IMR-90 (cell line): ENCODE results near the gene SOX1. TPM values are rescaled to one million over a fixed set of nuclear protein-coding genes. Genes with fewer than 3 reads are reported as not detected.

ENCODE experiments used
- ATAC-seq: fragments of 200-7000 bp; cut with Tn5 transposase; 2 replicates; pipeline ENCODE4 v1.9.1; 2020; ENCODE audit warnings: low read depth, mild to moderate bottlenecking, moderate library complexity
- BruUV-seq: library from RNA; stranded (reverse); fragments of 400-500 nt; replicated peaks from 2 replicates; lab custom pipeline; 2021; lab: Mats Ljungman, UMichigan
- CTCF ChIA-PET: fragments of 300-600 bp; formaldehyde crosslinking; extraction: SDS; loops from one replicate; lab custom pipeline; 2021; ENCODE audit warnings: antibody characterized with exemption; lab: Yijun Ruan, JAX
- POLR2A ChIA-PET: fragments of 300-600 bp; sonication (Branson Sonifier 250); formaldehyde crosslinking; loops from one replicate; lab custom pipeline; 2022; ENCODE audit warnings: antibody characterized with exemption; ENCODE audit not compliant: unreplicated experiment; lab: Charles Lee
- DNase-seq: peaks from one replicate; pipeline ENCODE4 v3.0.0; 2013
- H2AFZ ChIP-seq: replicated peaks from 2 replicates; pipeline ENCODE3; 2013; ENCODE audit warnings: low read length, mild to moderate bottlenecking; ENCODE audit not compliant: poor library complexity
- H2AK5ac ChIP-seq: 2 replicates; pipeline ENCODE4 v1.6.1; 2013; ENCODE audit warnings: low read depth, low read length, inconsistent platforms
- H2AK9ac ChIP-seq: replicated peaks from 2 replicates; pipeline ENCODE3; 2013; ENCODE audit warnings: mild to moderate bottlenecking, low read depth, low read length, moderate library complexity; ENCODE audit not compliant: poor library complexity
- H2BK120ac ChIP-seq: 2 replicates; pipeline ENCODE4 v1.6.1; 2013; ENCODE audit warnings: low read depth, low read length, inconsistent platforms
- H2BK15ac ChIP-seq: 3 replicates; pipeline ENCODE4 v1.6.1; 2013; ENCODE audit warnings: low read depth, low read length, inconsistent platforms
- H2BK20ac ChIP-seq: 2 replicates; pipeline ENCODE4 v1.6.1; 2013; ENCODE audit warnings: low read depth, mild to moderate bottlenecking, inconsistent platforms, low read length, moderate library complexity
- H2BK5ac ChIP-seq: 2 replicates; pipeline ENCODE4 v1.6.1; 2013; ENCODE audit warnings: mild to moderate bottlenecking, low read depth, low read length, inconsistent platforms; ENCODE audit not compliant: poor library complexity, severe bottlenecking
- H3K14ac ChIP-seq: replicated peaks from 2 replicates; pipeline ENCODE4 v1.6.1; 2013; ENCODE audit warnings: low read depth, low read length, inconsistent platforms
- H3K18ac ChIP-seq: 2 replicates; pipeline ENCODE4 v1.6.1; 2013; ENCODE audit warnings: low read depth, low read length, control low read depth
- H3K23ac ChIP-seq: 2 replicates; pipeline ENCODE4 v1.6.1; 2013; ENCODE audit warnings: low read depth, low read length, inconsistent platforms
- H3K27ac ChIP-seq: 2 replicates; pipeline ENCODE4 v1.5.1; 2013; ENCODE audit warnings: mild to moderate bottlenecking, control low read depth, low read length; ENCODE audit not compliant: insufficient read depth
- H3K27me3 ChIP-seq: 2 replicates; pipeline ENCODE4 v1.6.1; 2013; ENCODE audit warnings: low read length; ENCODE audit not compliant: control insufficient read depth, insufficient read depth
- H3K36me3 ChIP-seq: 2 replicates; pipeline ENCODE4 v1.6.1; 2013; ENCODE audit warnings: low read length, mixed read lengths; ENCODE audit not compliant: control insufficient read depth, insufficient read depth
- H3K4ac ChIP-seq: 2 replicates; pipeline ENCODE4 v1.6.1; 2013; ENCODE audit warnings: low read depth, low read length, inconsistent platforms
- H3K4me1 ChIP-seq: 2 replicates; pipeline ENCODE4 v1.6.1; 2013; ENCODE audit warnings: low read length, mixed read lengths; ENCODE audit not compliant: control insufficient read depth, insufficient read depth
- H3K4me2 ChIP-seq: 2 replicates; pipeline ENCODE4 v1.6.1; 2013; ENCODE audit warnings: low read depth, mild to moderate bottlenecking, control low read depth, low read length, moderate library complexity
- H3K4me3 ChIP-seq: 2 replicates; pipeline ENCODE4 v1.5.1; 2013; ENCODE audit warnings: low read depth, mild to moderate bottlenecking, control low read depth, low read length, moderate library complexity; ENCODE audit not compliant: insufficient read depth
- H3K56ac ChIP-seq: 2 replicates; pipeline ENCODE4 v1.6.1; 2013; ENCODE audit warnings: low read length, inconsistent platforms; ENCODE audit not compliant: insufficient read depth; ENCODE audit errors: extremely low read depth
- H3K79me1 ChIP-seq, 2 experiments: 2 replicates each; pipeline ENCODE4 v1.6.1; 2013; ENCODE audit warnings: low read length in 2 of 2, inconsistent platforms in 1 of 2, low read depth in 1 of 2
- H3K9ac ChIP-seq: 2 replicates; pipeline ENCODE4 v1.6.1; 2013; ENCODE audit warnings: low read depth, low read length, control low read depth
- H3K9me1 ChIP-seq: 2 replicates; pipeline ENCODE4 v1.6.1; 2013; ENCODE audit warnings: low read length, inconsistent platforms; ENCODE audit not compliant: insufficient read depth
- H3K9me3 ChIP-seq: 2 replicates; pipeline ENCODE4 v1.6.1; 2013; ENCODE audit warnings: low read length; ENCODE audit not compliant: control insufficient read depth, insufficient read depth
- H4K20me1 ChIP-seq: 2 replicates; pipeline ENCODE4 v1.6.1; 2013; ENCODE audit warnings: low read length, inconsistent platforms; ENCODE audit not compliant: insufficient read depth
- H4K5ac ChIP-seq: 2 replicates; pipeline ENCODE4 v1.6.1; 2013; ENCODE audit warnings: mild to moderate bottlenecking, low read depth, low read length, control low read depth
- H4K8ac ChIP-seq, 2 experiments: 2 replicates each; pipeline ENCODE4 v1.6.1; 2013; ENCODE audit warnings: low read depth in 2 of 2, low read length in 2 of 2, control low read depth in 1 of 2, inconsistent platforms in 1 of 2
- H4K91ac ChIP-seq: 2 replicates; pipeline ENCODE4 v1.6.1; 2013; ENCODE audit warnings: low read depth, low read length, inconsistent platforms; ENCODE audit not compliant: insufficient read depth
- CEBPB ChIP-seq: IDR thresholded peaks from 2 replicates; pipeline ENCODE4 v1.6.1; 2012; ENCODE audit warnings: low read depth, low read length, improper control_type of control experiment
- ELK1 ChIP-seq: fragments of 150-350 bp; IDR thresholded peaks from 2 replicates; pipeline ENCODE4 v1.6.1; 2016; ENCODE audit warnings: low read depth, mild to moderate bottlenecking, low read length, moderate library complexity, borderline replicate concordance
- MAZ ChIP-seq: IDR thresholded peaks from 2 replicates; pipeline ENCODE4 v1.6.1; 2012; ENCODE audit warnings: low read depth, mild to moderate bottlenecking, low read length, improper control_type of control experiment, moderate library complexity, borderline replicate concordance
- MXI1 ChIP-seq: IDR thresholded peaks from 2 replicates; pipeline ENCODE4 v1.6.1; 2012; ENCODE audit warnings: low read depth, mild to moderate bottlenecking, low read length, moderate library complexity, borderline replicate concordance
- RAD21 ChIP-seq: IDR thresholded peaks from 2 replicates; pipeline ENCODE4 v1.6.1; 2012; ENCODE audit warnings: low read length, improper control_type of control experiment
- RCOR1 ChIP-seq: IDR thresholded peaks from 2 replicates; pipeline ENCODE4 v1.6.1; 2012; ENCODE audit warnings: mild to moderate bottlenecking, low read length, improper control_type of control experiment; ENCODE audit not compliant: insufficient replicate concordance
- SMC3 ChIP-seq: fragments of 150-350 bp; IDR thresholded peaks from 2 replicates; pipeline ENCODE4 v1.6.1; 2016; ENCODE audit warnings: low read depth, mild to moderate bottlenecking, antibody characterized with exemption, low read length, moderate library complexity
- WGBS, 2 experiments: methylation state at CpG; one replicate each; pipeline versions ENCODE4 v1.1.5 to v1.1.7; 2013; ENCODE audit warnings: missing lambda C conversion rate in 2 of 2; ENCODE audit not compliant: insufficient read length in 1 of 2; ENCODE audit errors: extremely low coverage in 2 of 2; 5-methylcytosine and 5-hydroxymethylcytosine counted together
- dilution Hi-C: fragments of 300-500 bp; cut with HindIII; formaldehyde crosslinking; loops from one replicate; pipeline ENCODE4 v1.14.3; 2018; ENCODE audit warnings: low sequenced_read_pairs; ENCODE audit not compliant: unreplicated experiment
- in situ Hi-C: fragments of 300-500 bp; cut with MboI; formaldehyde crosslinking; loops from 3 replicates; pipeline ENCODE4 v1.14.3; 2019; ENCODE audit warnings: low sequenced_read_pairs, inconsistent platforms, mixed read lengths
- intact Hi-C: fragments of 100-400 bp; cut with micrococcal nuclease; formaldehyde crosslinking; loops from 2 replicates; pipeline ENCODE4 v1.10.0; 2022
- polyA plus RNA-seq, 3 experiments: library from polyadenylated mRNA; depleted of rRNA; stranded (reverse); fragments of >200 nt; gene quantifications; 2 replicates each; pipeline ENCODE4 v1.2.3, GENCODE V29; 2012; ENCODE audit warnings: low replicate concordance in 1 of 3
- total RNA-seq: library from RNA; depleted of rRNA; stranded (reverse); fragments of >200 nt; gene quantifications from 2 replicates; pipeline ENCODE4 v1.2.3, GENCODE V29; 2012
- TF ChIP-seq, protein P1 (sequence below): conservative IDR thresholded peaks from 2 replicates; pipeline ENCODE4 v1.5.1; 2012; ENCODE audit warnings: mild to moderate bottlenecking, low read depth, low read length, improper control_type of control experiment

Gene SOX1
- total and polyA plus RNA-seq, 2 of the 4 experiments (the other 2 are of a cell fraction) = not detected

DNA sequence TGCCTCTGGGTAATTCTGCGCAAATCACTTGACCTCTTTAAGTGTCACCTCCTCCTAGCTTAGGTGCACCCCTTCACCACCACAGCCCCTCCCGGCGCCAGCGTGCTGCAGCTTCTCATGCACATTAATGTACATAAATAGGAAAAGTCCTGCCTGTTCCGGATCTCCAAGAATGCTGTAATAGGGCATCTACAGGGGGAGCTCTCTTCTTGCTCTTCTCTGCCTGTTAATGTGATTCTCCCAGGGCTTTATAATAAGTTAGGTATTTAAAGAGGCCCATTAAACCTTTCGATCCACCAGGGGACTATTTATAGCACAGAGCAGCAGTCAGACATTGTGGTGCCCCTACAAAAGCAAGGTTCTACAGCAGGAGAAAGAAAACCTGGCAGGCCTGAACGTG is 35.3 kb downstream of the SOX1 start:
- WGBS, 2 experiments = no CpG with 5 or more reads among the region's 7 CpGs
- CTCF ChIA-PET = no interaction called here
- no TSS peak for BruUV-seq

More for the DNA sequence above, 35.3 kb downstream of the SOX1 start:
- no peak overlapping the region for H3K4ac ChIP-seq
- H4K91ac ChIP-seq = no peak overlapping the region
- H4K20me1 ChIP-seq = no peaks in the 10 kb centered on the region
- no peak overlapping the region for H2BK5ac ChIP-seq
- H4K5ac ChIP-seq = no peak overlapping the region
- POLR2A ChIA-PET = no interaction called here
- no peak overlapping the region for H2BK20ac ChIP-seq
- no peak overlapping the region for H3K4me2 ChIP-seq
- H2BK120ac ChIP-seq = no peak overlapping the region
- H3K56ac ChIP-seq = no peak overlapping the region
- no peaks in the 10 kb centered on the region for H3K36me3 ChIP-seq
- no peak overlapping the region for H3K14ac ChIP-seq
- no peak overlapping the region for H2BK15ac ChIP-seq
- intact Hi-C loops (no loop called here), in situ Hi-C loops (no loop called here), dilution Hi-C loops (no loop called here)
- DNase-seq (no peak), ATAC-seq (no peak)
- no peak overlapping the region for H2AFZ ChIP-seq
- H3K4me3 ChIP-seq = no peak overlapping the region
- H3K18ac ChIP-seq = no peak overlapping the region
- H3K27me3 ChIP-seq = no peaks in the 10 kb centered on the region; the same call in 1 of the 2 replicates
- H2AK5ac ChIP-seq = no peak overlapping the region
- no peak for TF ChIP-seq RAD21
- no peak for TF ChIP-seq MAZ
- no peak for TF ChIP-seq SMC3
- TF ChIP-seq, protein P1, sequence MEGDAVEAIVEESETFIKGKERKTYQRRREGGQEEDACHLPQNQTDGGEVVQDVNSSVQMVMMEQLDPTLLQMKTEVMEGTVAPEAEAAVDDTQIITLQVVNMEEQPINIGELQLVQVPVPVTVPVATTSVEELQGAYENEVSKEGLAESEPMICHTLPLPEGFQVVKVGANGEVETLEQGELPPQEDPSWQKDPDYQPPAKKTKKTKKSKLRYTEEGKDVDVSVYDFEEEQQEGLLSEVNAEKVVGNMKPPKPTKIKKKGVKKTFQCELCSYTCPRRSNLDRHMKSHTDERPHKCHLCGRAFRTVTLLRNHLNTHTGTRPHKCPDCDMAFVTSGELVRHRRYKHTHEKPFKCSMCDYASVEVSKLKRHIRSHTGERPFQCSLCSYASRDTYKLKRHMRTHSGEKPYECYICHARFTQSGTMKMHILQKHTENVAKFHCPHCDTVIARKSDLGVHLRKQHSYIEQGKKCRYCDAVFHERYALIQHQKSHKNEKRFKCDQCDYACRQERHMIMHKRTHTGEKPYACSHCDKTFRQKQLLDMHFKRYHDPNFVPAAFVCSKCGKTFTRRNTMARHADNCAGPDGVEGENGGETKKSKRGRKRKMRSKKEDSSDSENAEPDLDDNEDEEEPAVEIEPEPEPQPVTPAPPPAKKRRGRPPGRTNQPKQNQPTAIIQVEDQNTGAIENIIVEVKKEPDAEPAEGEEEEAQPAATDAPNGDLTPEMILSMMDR = no peak
- TF ChIP-seq MXI1 = no peak
- TF ChIP-seq ELK1 = no peak
- no peak for TF ChIP-seq CEBPB
- no peak for TF ChIP-seq RCOR1
- no peaks in the 10 kb centered on the region for H3K4me1 ChIP-seq
- H3K9me1 ChIP-seq = no peaks in the 10 kb centered on the region
- H3K23ac ChIP-seq = no peak overlapping the region
- H4K8ac ChIP-seq = no peak overlapping the region
- H2AK9ac ChIP-seq = no peak overlapping the region
- no peaks in the 10 kb centered on the region for H3K79me1 ChIP-seq
- H3K27ac ChIP-seq = no peak overlapping the region
- H3K9ac ChIP-seq = no peak overlapping the region
- H3K9me3 ChIP-seq = peaks cover 5% of the 10 kb centered on the region; the same call in 1 of the 2 replicates
